DND-41 (cell line): ENCODE data around the gene ZNF213.

Experiments
- CTCF ChIP-seq: IDR thresholded peaks from 2 replicates; pipeline ENCODE4 v1.5.1; 2012; ENCODE audit warnings: borderline replicate concordance, low read length, moderate library complexity, mild to moderate bottlenecking; ENCODE audit not compliant: poor library complexity, severe bottlenecking; ENCODE audit errors: extremely low read depth
- EZH2 ChIP-seq: IDR thresholded peaks from 3 replicates; pipeline ENCODE4 v1.6.1; 2012; ENCODE audit warnings: borderline replicate concordance, low read depth, mild to moderate bottlenecking, moderate library complexity, low read length, inconsistent platforms; ENCODE audit not compliant: severe bottlenecking

GRCh38 chr16:3092501-3092941 lies 42.3 kb upstream of the ZNF213 start:
- TF ChIP-seq CTCF, result no peak
- TF ChIP-seq EZH2, result no peak
